ENCODE results near the gene CEP57L1.
"Not testable (repeated sequence)": the region's sequence is repeated elsewhere in the genome, so short reads cannot be mapped to it uniquely, and the experiment has no call there.

GRCh38 chr6:109135600-109135999, 40.3 kb downstream of the CEP57L1 start:
- not testable (repeated sequence) for TF ChIP-seq CTCF (conservative IDR thresholded peaks at IDR 0.05; ENCODE audit: low read depth, low read length); EZH2phosphoT487 (IDR thresholded peaks at IDR 0.05; ENCODE audit: borderline replicate concordance, low read length); EZH2 (IDR thresholded peaks at IDR 0.05; ENCODE audit: low read length, unreplicated experiment)
